Erythroblast (primary cell): ENCODE results near the gene MRC1.

Experiments
- GATA1 ChIP-seq: IDR thresholded peaks from 2 replicates; pipeline ENCODE4 v1.6.1; 2011; ENCODE audit warnings: low read depth, mild to moderate bottlenecking, control low read depth, low read length, moderate library complexity
- POLR2A ChIP-seq: IDR thresholded peaks from 2 replicates; pipeline ENCODE4 v1.6.1; 2011; ENCODE audit warnings: mild to moderate bottlenecking, low read length

DNA sequence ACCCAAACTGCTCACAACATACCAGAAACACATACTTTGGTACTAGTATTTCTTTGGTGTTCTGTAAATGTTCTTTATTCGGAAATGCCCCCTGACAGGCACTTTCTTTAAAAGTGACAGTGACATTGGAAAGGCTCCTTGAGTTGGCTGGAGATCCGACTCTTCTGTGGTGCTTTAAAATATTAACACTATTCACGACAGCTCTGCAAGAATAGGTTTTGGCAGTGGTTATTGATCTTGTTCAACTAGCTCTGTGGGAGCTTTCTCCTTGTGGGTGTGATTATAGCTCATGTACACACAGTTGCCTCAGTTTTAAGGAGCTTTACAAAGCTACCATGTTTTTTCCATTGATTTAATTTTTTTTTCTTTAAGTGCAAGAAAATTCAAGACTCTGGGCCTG lies 112.2 kb downstream of the MRC1 start:
- TF ChIP-seq POLR2A (no peak), GATA1 (no peak)
